Caco-2 (cell line): Measurements from ENCODE around the gene DNAJC1. TPM values are rescaled to one million over a fixed set of nuclear protein-coding genes. Genes with fewer than 3 reads are reported as not detected.
A peak's percentile ranks its signal among the peaks of the same experiment; 100 is the strongest.

Experiments
- BruUV-seq: library from RNA; stranded (reverse); fragments of 400-500 nt; replicated peaks from 2 replicates; lab custom pipeline; 2021; lab: Mats Ljungman, UMichigan
- CTCF ChIA-PET: fragments of 300-600 bp; sonication (Branson Sonifier 250); formaldehyde crosslinking; loops from one replicate; lab custom pipeline; 2022; ENCODE audit warnings: antibody characterized with exemption; lab: Charles Lee
- POLR2A ChIA-PET: fragments of 300-600 bp; sonication (Branson Sonifier 250); formaldehyde crosslinking; loops from one replicate; lab custom pipeline; 2022; ENCODE audit warnings: antibody characterized with exemption; lab: Charles Lee
- DNase-seq, 2 experiments: peaks; one replicate each; pipeline versions ENCODE4 v3.0.0 to v3.0.0-alpha.2; 2020 to 2022
- H3K27me3 ChIP-seq: replicated peaks from 2 replicates; pipeline ENCODE4 v1.6.0; 2011; ENCODE audit warnings: low read length; ENCODE audit not compliant: control insufficient read depth, insufficient read depth
- H3K36me3 ChIP-seq: 2 replicates; pipeline ENCODE4 v1.5.1; 2011; ENCODE audit warnings: low read length; ENCODE audit not compliant: control insufficient read depth, insufficient read depth
- H3K4me1 ChIP-seq: fragments of 250-450 bp; sonication (Bioruptor Pico); 2 replicates; pipeline ENCODE4 v1.5.1; 2020; ENCODE audit warnings: mild to moderate bottlenecking
- H3K4me3 ChIP-seq: 2 replicates; pipeline ENCODE4 v1.5.1; 2011; ENCODE audit warnings: low read depth, mild to moderate bottlenecking, control low read depth, low read length
- H3K9me3 ChIP-seq: fragments of 250-450 bp; sonication (Bioruptor Pico); 2 replicates; pipeline ENCODE4 v1.5.1; 2020; ENCODE audit warnings: mild to moderate bottlenecking, moderate library complexity
- H3K27ac Mint-ChIP-seq: one replicate; pipeline ENCODE4 v1.8.0; 2022; ENCODE audit warnings: mixed read lengths; ENCODE audit not compliant: unreplicated experiment
- H3K27me3 Mint-ChIP-seq: one replicate; pipeline ENCODE4 v1.8.0; 2022; ENCODE audit warnings: mixed read lengths; ENCODE audit not compliant: insufficient read depth, unreplicated experiment
- H3K36me3 Mint-ChIP-seq: one replicate; pipeline ENCODE4 v1.8.0; 2022; ENCODE audit warnings: mild to moderate bottlenecking, mixed read lengths; ENCODE audit not compliant: insufficient read depth, unreplicated experiment
- H3K4me1 Mint-ChIP-seq: one replicate; pipeline ENCODE4 v1.8.0; 2022; ENCODE audit warnings: low read depth, mixed read lengths; ENCODE audit not compliant: unreplicated experiment
- H3K4me3 Mint-ChIP-seq: one replicate; pipeline ENCODE4 v1.8.0; 2022; ENCODE audit warnings: mild to moderate bottlenecking, moderate library complexity, mixed read lengths; ENCODE audit not compliant: unreplicated experiment
- H3K9me3 Mint-ChIP-seq: one replicate; pipeline ENCODE4 v1.8.0; 2022; ENCODE audit warnings: mixed read lengths; ENCODE audit not compliant: unreplicated experiment
- intact Hi-C: fragments of 100-400 bp; cut with micrococcal nuclease; formaldehyde crosslinking; loops from one replicate; pipeline ENCODE4 v1.10.0; 2022; ENCODE audit not compliant: unreplicated experiment
- total RNA-seq: library from RNA; stranded (reverse); gene quantifications from 2 replicates; pipeline ENCODE4 v1.2.3, GENCODE V29; 2022
- TF ChIP-seq, protein P1 (sequence below), 2 experiments: fragments of 200-600 bp in 1 of 2; IDR thresholded peaks; 1 replicate in 1 of 2; 2 replicates in 1 of 2; pipeline versions ENCODE4 v1.5.1 to v1.8.0; 2011 to 2022; ENCODE audit warnings: antibody characterized with exemption in 1 of 2, control low read depth in 1 of 2, inconsistent platforms in 1 of 2, low read depth in 1 of 2, low read length in 1 of 2, mild to moderate bottlenecking in 1 of 2, moderate library complexity in 1 of 2; ENCODE audit not compliant: insufficient read depth in 1 of 2, severe bottlenecking in 1 of 2, unreplicated experiment in 1 of 2

The DNAJC1 gene
- total RNA-seq, 1 experiment from 2014 or later = 50.7 TPM

DNA sequence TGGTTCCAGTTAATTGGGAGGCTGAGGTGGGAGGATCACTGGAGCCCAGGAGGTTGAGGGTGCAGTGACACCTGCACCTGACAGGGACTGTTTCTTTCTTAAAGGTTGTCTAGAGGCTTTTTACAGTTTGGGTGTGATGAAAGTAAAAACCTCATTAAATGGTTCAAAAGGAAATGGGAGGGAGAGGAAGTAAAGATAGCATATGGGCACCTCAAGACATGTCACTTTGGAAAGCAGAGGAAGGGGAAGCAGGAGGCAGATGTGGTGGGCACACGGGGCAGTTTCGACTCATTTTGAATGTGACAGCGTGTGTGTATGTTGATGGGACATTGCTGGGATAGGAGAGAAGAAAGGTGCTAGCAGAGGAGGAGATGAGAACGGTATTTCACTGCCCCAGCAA is 266.4 kb downstream of the DNAJC1 start:
- Histone ChIP-seq H3K9me3 (no peaks in the 10 kb centered on the region), H3K4me3 (no peak overlapping the region), H3K4me1 (no peaks in the 10 kb centered on the region), H3K27me3 (no peaks in the 10 kb centered on the region), H3K36me3 (peaks cover 16% of the 10 kb centered on the region)
- H3K27ac Mint-ChIP-seq = no peak overlapping the region
- no peak for DNase-seq
- TF ChIP-seq, protein P1, sequence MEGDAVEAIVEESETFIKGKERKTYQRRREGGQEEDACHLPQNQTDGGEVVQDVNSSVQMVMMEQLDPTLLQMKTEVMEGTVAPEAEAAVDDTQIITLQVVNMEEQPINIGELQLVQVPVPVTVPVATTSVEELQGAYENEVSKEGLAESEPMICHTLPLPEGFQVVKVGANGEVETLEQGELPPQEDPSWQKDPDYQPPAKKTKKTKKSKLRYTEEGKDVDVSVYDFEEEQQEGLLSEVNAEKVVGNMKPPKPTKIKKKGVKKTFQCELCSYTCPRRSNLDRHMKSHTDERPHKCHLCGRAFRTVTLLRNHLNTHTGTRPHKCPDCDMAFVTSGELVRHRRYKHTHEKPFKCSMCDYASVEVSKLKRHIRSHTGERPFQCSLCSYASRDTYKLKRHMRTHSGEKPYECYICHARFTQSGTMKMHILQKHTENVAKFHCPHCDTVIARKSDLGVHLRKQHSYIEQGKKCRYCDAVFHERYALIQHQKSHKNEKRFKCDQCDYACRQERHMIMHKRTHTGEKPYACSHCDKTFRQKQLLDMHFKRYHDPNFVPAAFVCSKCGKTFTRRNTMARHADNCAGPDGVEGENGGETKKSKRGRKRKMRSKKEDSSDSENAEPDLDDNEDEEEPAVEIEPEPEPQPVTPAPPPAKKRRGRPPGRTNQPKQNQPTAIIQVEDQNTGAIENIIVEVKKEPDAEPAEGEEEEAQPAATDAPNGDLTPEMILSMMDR (IDR thresholded peaks at IDR 0.05; ENCODE audit: insufficient read depth in 1 of 2, low read depth in 1 of 2, low read length in 1 of 2, severe bottlenecking in 1 of 2, unreplicated experiment in 1 of 2) = no peak
- no peaks in the 10 kb centered on the region for H3K4me1 Mint-ChIP-seq
- ChIA-PET CTCF (no interaction called here), POLR2A (no interaction called here)
- intact Hi-C loops = no loop called here
- H3K36me3 Mint-ChIP-seq = peaks cover 69% of the 10 kb centered on the region
- H3K9me3 Mint-ChIP-seq = no peaks in the 10 kb centered on the region
- BruUV-seq = no TSS peak
- H3K4me3 Mint-ChIP-seq = no peak overlapping the region
- H3K27me3 Mint-ChIP-seq = no peaks in the 10 kb centered on the region

DNA sequence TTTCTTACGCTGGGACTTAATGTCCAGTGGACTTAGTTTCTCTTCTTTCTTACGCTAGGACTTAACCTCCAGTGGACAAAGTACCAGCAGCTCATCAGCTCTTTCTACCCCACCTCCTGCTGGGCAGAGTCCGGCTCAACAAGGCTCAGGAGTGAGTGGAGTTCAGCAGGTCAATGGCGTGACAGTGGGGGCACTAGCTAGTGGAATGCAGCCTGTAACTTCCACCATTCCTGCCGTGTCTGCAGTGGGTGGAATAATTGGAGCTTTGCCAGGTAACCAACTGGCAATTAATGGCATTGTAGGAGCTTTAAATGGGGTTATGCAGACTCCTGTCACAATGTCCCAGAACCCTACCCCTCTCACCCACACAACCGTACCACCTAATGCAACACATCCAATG is 269.8 kb downstream of the DNAJC1 start:
- no TSS peak for BruUV-seq
- POLR2A ChIA-PET = interaction anchor here (0.5 kb wide), 1 partner anchor 220 kb away, joined by 3 read pairs; no protein-coding TSS in a partner anchor
- no peaks in the 10 kb centered on the region for H3K9me3 ChIP-seq
- H3K36me3 ChIP-seq = peaks cover 12% of the 10 kb centered on the region
- TF ChIP-seq, protein P1 (IDR thresholded peaks at IDR 0.05; ENCODE audit: insufficient read depth in 1 of 2, low read depth in 1 of 2, low read length in 1 of 2, severe bottlenecking in 1 of 2, unreplicated experiment in 1 of 2) = no peak
- Mint-ChIP-seq H3K36me3 (peaks cover 67% of the 10 kb centered on the region), H3K9me3 (no peaks in the 10 kb centered on the region), H3K27ac (no peak overlapping the region), H3K27me3 (no peaks in the 10 kb centered on the region), H3K4me1 (no peaks in the 10 kb centered on the region), H3K4me3 (no peak overlapping the region)
- H3K27me3 ChIP-seq = no peaks in the 10 kb centered on the region
- H3K4me3 ChIP-seq = no peak overlapping the region
- CTCF ChIA-PET = interaction anchor here (0.6 to 0.9 kb wide), 3 partner anchors 25 to 238 kb away, joined by 3 read pairs; no protein-coding TSS in a partner anchor
- H3K4me1 ChIP-seq = no peaks in the 10 kb centered on the region
- DNase-seq = no peak
- intact Hi-C loops = loop anchor here (2.0 kb wide), 1 partner anchor 455 kb away; no protein-coding TSS in a partner anchor

DNA sequence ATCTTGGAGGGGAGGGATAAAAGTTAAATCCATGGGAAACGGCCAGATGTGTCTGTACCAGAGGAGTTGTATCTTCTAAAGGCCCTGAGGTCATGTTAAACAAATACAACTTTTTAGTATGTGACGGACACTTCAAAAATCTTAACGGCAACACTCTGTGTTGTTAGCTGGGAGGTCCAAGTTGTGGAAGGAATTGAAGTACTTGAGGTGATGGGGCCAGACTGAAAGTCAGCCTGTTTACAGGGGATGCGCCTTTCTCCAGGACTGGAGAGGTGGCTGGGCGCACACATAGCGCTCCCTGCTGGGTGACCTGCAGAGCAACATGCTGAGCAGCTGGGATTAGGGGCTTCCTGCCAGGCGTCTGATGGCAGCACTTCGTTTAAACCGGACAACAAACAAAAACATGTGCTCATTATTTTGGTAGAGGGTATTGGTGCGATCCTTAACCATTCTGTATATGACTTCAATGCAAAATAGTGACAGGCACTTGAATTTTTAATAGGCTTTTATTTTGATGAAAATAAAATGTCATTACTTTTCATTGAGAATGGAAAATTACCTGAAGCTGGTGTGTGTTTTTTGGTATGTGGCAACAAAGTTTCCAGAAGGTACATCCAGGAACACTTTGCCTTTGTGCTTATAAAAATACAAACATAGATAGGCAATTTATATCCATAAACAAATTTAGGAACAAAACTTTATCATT is 271.3 kb downstream of the DNAJC1 start:
- DNase-seq = peak; percentile 72
- Histone ChIP-seq H3K36me3 (peaks cover 11% of the 10 kb centered on the region), H3K9me3 (no peaks in the 10 kb centered on the region), H3K4me1 (peaks cover 8% of the 10 kb centered on the region), H3K27me3 (no peaks in the 10 kb centered on the region), H3K4me3 (no peak overlapping the region)
- POLR2A ChIA-PET = no interaction called here
- BruUV-seq = no TSS peak
- no peaks in the 10 kb centered on the region for H3K9me3 Mint-ChIP-seq
- no peak overlapping the region for H3K4me3 Mint-ChIP-seq
- TF ChIP-seq, protein P1 (IDR thresholded peaks at IDR 0.05; ENCODE audit: insufficient read depth in 1 of 2, low read depth in 1 of 2, low read length in 1 of 2, severe bottlenecking in 1 of 2, unreplicated experiment in 1 of 2) = peak; percentile 85 to 87
- intact Hi-C loops = loop anchor here (1.0 to 2.0 kb wide), 2 partner anchors 237 to 453 kb away; no protein-coding TSS in a partner anchor
- H3K4me1 Mint-ChIP-seq = peaks cover 13% of the 10 kb centered on the region
- CTCF ChIA-PET = interaction anchor here (0.6 to 1.5 kb wide), 5 partner anchors 14 to 421 kb away, joined by 3 to 8 read pairs (median 7); no protein-coding TSS in a partner anchor
- peaks cover 75% of the 10 kb centered on the region for H3K36me3 Mint-ChIP-seq
- no peak overlapping the region for H3K27ac Mint-ChIP-seq
- no peaks in the 10 kb centered on the region for H3K27me3 Mint-ChIP-seq
